Breast epithelium (tissue), 3 donors: ENCODE measurements around the gene LAMA3.

ENCODE experiments used
- CTCF ChIP-seq, 3 donors: fragments of 450-650 bp; IDR thresholded peaks; one replicate each; pipeline ENCODE4 v1.5.1; 2016 to 2017; ENCODE audit warnings: antibody characterized with exemption in 3 of 3, mild to moderate bottlenecking in 3 of 3, moderate library complexity in 3 of 3
- POLR2A ChIP-seq: fragments of 450-650 bp; IDR thresholded peaks from one replicate; pipeline ENCODE4 v1.6.1; 2016; ENCODE audit warnings: antibody characterized with exemption, mild to moderate bottlenecking, moderate library complexity
- POLR2AphosphoS5 ChIP-seq, 3 donors: sonication (generic); formaldehyde crosslinking; IDR thresholded peaks; one replicate each; pipeline ENCODE4 v1.6.1; 2017; ENCODE audit warnings: antibody characterized with exemption in 3 of 3

GRCh38 chr18:23857164-23857552, 167.9 kb downstream of the LAMA3 start:
- TF ChIP-seq CTCF (IDR thresholded peaks at IDR 0.05) (no peak), POLR2AphosphoS5 (IDR thresholded peaks at IDR 0.05) (no peak), POLR2A (no peak)
